ENCODE data around the gene IGF1R.

GRCh38 chr15:99009741-99010330, 361.5 kb downstream of the IGF1R start:
- TF ChIP-seq POLR2A (IDR thresholded peaks at IDR 0.05) (no peak), CTCF (IDR thresholded peaks at IDR 0.05) (no peak), POLR2AphosphoS5 (IDR thresholded peaks at IDR 0.05) (no peak), EP300 (IDR thresholded peaks at IDR 0.05) (no peak)
